GM12873 (cell line): ENCODE results near the gene MCM9.

Source experiments
- TF ChIP-seq, protein P1 (sequence below): IDR thresholded peaks from 2 replicates; pipeline ENCODE4 v1.5.1; 2012; ENCODE audit warnings: low read depth, mild to moderate bottlenecking, moderate library complexity, low read length, control low read depth; ENCODE audit not compliant: insufficient read depth; ENCODE audit errors: missing control alignments

The MCM9 gene

GRCh38 chr6:118970866-118971265 is 35.9 kb upstream of the MCM9 start:
- TF ChIP-seq, protein P1, sequence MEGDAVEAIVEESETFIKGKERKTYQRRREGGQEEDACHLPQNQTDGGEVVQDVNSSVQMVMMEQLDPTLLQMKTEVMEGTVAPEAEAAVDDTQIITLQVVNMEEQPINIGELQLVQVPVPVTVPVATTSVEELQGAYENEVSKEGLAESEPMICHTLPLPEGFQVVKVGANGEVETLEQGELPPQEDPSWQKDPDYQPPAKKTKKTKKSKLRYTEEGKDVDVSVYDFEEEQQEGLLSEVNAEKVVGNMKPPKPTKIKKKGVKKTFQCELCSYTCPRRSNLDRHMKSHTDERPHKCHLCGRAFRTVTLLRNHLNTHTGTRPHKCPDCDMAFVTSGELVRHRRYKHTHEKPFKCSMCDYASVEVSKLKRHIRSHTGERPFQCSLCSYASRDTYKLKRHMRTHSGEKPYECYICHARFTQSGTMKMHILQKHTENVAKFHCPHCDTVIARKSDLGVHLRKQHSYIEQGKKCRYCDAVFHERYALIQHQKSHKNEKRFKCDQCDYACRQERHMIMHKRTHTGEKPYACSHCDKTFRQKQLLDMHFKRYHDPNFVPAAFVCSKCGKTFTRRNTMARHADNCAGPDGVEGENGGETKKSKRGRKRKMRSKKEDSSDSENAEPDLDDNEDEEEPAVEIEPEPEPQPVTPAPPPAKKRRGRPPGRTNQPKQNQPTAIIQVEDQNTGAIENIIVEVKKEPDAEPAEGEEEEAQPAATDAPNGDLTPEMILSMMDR: no peak

DNA sequence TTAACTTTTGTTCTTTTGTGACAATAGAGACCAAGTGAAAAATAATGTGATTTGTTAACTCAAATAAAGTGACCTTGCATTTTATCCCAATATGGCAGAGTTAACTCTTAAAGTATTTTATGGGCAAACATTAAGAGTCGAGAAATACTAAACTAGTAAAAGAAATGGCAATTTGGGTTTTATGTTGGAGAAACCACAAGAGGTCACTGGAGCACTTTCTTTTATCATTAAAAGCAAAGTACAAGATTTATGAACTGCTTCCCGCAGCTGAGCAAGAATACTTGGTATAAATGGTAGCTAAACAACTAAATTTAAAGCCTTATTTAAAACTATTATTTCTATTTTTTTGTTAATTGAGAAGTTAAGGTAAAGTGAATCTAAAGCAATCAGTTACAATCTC is 33.5 kb upstream of the MCM9 start:
- TF ChIP-seq, protein P1: peak; percentile 17

DNA sequence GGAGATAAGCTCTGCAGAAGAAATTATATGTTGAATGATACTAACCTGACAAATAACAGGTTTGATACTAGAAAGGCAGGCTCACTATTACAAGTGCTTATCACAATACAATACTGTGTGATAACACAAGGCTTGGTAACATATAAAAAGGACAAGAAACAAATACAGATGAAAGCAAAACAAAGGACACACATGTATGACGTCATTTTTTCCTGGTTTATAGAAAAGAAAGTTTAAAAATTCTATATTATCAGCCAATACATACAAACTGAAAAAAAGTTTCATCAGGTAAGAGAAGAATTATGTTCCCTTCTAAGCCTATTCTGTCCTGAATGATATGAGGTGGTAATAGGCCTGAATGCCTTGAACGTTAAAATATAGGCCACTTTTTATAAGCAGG is 32.3 kb upstream of the MCM9 start:
- TF ChIP-seq, protein P1: no peak

DNA sequence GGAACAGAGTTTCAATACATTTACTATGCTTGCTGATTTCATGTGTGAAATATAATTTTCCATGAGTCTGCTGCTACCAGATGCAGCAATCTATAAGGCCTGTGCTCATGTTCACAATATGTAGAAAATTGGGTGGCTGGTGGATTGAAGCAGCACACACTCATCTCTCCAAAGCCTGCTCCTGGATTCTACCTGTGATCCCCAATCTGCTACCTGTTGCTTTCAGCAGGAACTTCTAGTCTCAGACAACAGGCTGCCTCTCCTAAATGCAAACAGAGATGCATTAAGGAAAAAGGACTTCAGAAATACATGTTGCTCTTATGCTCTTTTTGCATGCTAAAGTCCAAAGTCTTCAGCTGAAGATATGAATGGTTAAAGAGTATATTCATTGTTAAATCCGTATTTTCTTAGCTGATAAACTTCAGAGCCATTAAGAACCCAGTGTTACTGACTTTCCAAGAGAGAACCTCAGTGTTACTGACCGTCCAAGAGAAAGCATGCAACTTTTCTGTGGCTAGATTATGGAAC is 30.9 kb upstream of the MCM9 start:
- TF ChIP-seq, protein P1: no peak

DNA sequence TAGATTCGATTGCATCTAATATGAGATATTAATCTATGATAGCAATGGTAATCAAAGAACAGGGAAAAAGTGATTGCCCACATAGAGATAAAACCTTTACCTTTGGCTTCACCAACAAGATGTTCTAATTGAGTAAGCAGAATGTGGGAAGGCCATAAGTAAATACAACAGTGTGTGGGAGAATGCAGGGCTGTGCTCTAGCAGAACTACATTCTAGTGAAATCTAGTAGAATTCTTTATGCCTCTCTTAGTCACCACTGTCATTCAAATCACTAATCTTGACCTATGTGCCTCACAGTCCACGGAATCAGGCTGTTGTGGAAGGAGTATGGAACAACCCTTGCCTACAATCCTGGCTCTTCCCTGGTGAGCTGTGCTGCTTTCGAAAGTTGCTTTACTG is 30.4 kb upstream of the MCM9 start:
- TF ChIP-seq, protein P1: no peak

- TF ChIP-seq, protein P1: no peak
Measured at GRCh38 chr6:118963003-118963402, 28.0 kb upstream of the MCM9 start.

- TF ChIP-seq, protein P1: no peak
Measured at GRCh38 chr6:118959903-118960302, 24.9 kb upstream of the MCM9 start.
